ENCODE data around the gene USF2.
A peak's percentile ranks its signal among the peaks of the same experiment; 100 is the strongest.
"Not testable (repeated sequence)": the region's sequence is repeated elsewhere in the genome, so short reads cannot be mapped to it uniquely, and the experiment has no call there.

Gene USF2

GRCh38 chr19:35284153-35285094 is 15.7 kb downstream of the USF2 start:
- DNase-seq (ENCODE audit: low read depth), result no peak

GRCh38 chr19:35285095-35285449 is 16.3 kb downstream of the USF2 start:
- DNase-seq (ENCODE audit: low read depth), result no peak

GRCh38 chr19:35285465-35285864 is 16.7 kb downstream of the USF2 start:
- not testable (repeated sequence) for DNase-seq (ENCODE audit: low read depth)

- DNase-seq (ENCODE audit: low read depth), result not testable (repeated sequence)
These were observed 17.3 kb downstream of the USF2 start for GRCh38 chr19:35286101-35286500.

GRCh38 chr19:35287713-35288112 is 19.0 kb downstream of the USF2 start:
- no peak for DNase-seq (ENCODE audit: low read depth)

GRCh38 chr19:35288331-35288730 is 19.6 kb downstream of the USF2 start:
- DNase-seq (ENCODE audit: low read depth), result no peak

- no peak for DNase-seq (ENCODE audit: low read depth)
These were observed 20.1 kb downstream of the USF2 start for GRCh38 chr19:35288906-35289305.

GRCh38 chr19:35290381-35291127 is 21.8 kb downstream of the USF2 start:
- no peak for DNase-seq (ENCODE audit: low read depth)

- DNase-seq (ENCODE audit: low read depth), result no peak
These were observed 22.5 kb downstream of the USF2 start for GRCh38 chr19:35291259-35291658.

GRCh38 chr19:35291916-35292315 is 23.2 kb downstream of the USF2 start, which contains the start of gene MAG:
MAG (plus strand) TSS chr19:35292161; CDS start chr19:35295409, 3,248 bp downstream.
- no peak for DNase-seq (ENCODE audit: low read depth)

- DNase-seq (ENCODE audit: low read depth), result no peak
These were observed 23.9 kb downstream of the USF2 start for GRCh38 chr19:35292421-35293362.

GRCh38 chr19:35293363-35293739 is 24.6 kb downstream of the USF2 start:
- no peak for DNase-seq (ENCODE audit: low read depth)

GRCh38 chr19:35293808-35294207 is 25.0 kb downstream of the USF2 start:
- DNase-seq (ENCODE audit: low read depth), result no peak

- no peak for DNase-seq (ENCODE audit: low read depth)
These were observed 25.6 kb downstream of the USF2 start for GRCh38 chr19:35294328-35294727.

- DNase-seq (ENCODE audit: low read depth), result no peak
These were observed 26.4 kb downstream of the USF2 start for GRCh38 chr19:35294859-35295791.

- DNase-seq (ENCODE audit: low read depth), result peak; percentile 15
These were observed 27.2 kb downstream of the USF2 start for GRCh38 chr19:35295792-35296462.

GRCh38 chr19:35296644-35297514 is 28.1 kb downstream of the USF2 start:
- DNase-seq (ENCODE audit: low read depth), result no peak

GRCh38 chr19:35297515-35297848 is 28.7 kb downstream of the USF2 start:
- no peak for DNase-seq (ENCODE audit: low read depth)

- DNase-seq (ENCODE audit: low read depth), result no peak
These were observed 29.2 kb downstream of the USF2 start for GRCh38 chr19:35297922-35298321.
